Neural cell (in vitro differentiated cells): Measurements from ENCODE around the gene FOCAD.

ENCODE experiments used
- EP300 ChIP-seq: fragments of 450-650 bp; conservative IDR thresholded peaks from 2 replicates; pipeline ENCODE4 v1.6.1; 2014; ENCODE audit warnings: antibody characterized with exemption, mild to moderate bottlenecking, moderate library complexity; ENCODE audit not compliant: poor library complexity, severe bottlenecking
- EZH2 ChIP-seq: fragments of 200-600, 300-800 bp; shearing (Covaris generic), sonication (generic); IDR thresholded peaks from 2 replicates; pipeline ENCODE4 v1.6.1; 2014; ENCODE audit warnings: antibody characterized with exemption, low read length, borderline replicate concordance, mild to moderate bottlenecking; ENCODE audit not compliant: insufficient read depth, poor library complexity, severe bottlenecking
- POLR2AphosphoS5 ChIP-seq: IDR thresholded peaks from 2 replicates; pipeline ENCODE4 v1.6.1; 2012
- SMC3 ChIP-seq: fragments of 450-650 bp; conservative IDR thresholded peaks from 2 replicates; pipeline ENCODE4 v1.6.1; 2014; ENCODE audit warnings: antibody characterized with exemption, mild to moderate bottlenecking, moderate library complexity; ENCODE audit not compliant: poor library complexity
- TAF1 ChIP-seq: IDR thresholded peaks from 2 replicates; pipeline ENCODE4 v1.6.1; 2012; ENCODE audit warnings: low read depth
- TF ChIP-seq, protein P1 (sequence below): fragments of 450-650 bp; IDR thresholded peaks from 2 replicates; pipeline ENCODE4 v1.5.1; 2014; ENCODE audit warnings: antibody characterized with exemption, mild to moderate bottlenecking, moderate library complexity; ENCODE audit not compliant: poor library complexity, severe bottlenecking
- TF ChIP-seq, protein P2 (sequence below): IDR thresholded peaks from 2 replicates; pipeline ENCODE4 v1.6.1; 2012; ENCODE audit warnings: borderline replicate concordance

DNA sequence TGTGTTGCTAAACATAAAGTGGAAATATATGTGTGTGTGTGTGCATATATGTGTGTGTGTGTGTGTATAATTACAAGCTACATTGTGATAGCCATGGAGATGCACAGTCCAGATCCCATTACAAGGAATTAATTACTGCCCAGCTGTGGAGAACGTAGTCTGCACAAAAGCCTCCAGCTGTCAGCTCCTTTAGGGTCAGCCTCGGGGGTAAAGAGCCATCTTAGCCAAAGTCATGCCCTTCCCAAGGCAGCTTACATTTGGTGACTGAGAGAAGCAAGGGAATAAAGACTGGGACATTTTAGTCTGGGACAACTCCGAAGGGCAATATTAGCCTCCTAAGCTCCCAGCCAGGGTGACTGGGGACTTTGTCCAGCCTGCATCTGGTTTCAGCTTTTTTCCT, 21.9 kb upstream of the FOCAD start:
- TF ChIP-seq SMC3, result no peak
- no peak for TF ChIP-seq EZH2
- TF ChIP-seq, protein P1, sequence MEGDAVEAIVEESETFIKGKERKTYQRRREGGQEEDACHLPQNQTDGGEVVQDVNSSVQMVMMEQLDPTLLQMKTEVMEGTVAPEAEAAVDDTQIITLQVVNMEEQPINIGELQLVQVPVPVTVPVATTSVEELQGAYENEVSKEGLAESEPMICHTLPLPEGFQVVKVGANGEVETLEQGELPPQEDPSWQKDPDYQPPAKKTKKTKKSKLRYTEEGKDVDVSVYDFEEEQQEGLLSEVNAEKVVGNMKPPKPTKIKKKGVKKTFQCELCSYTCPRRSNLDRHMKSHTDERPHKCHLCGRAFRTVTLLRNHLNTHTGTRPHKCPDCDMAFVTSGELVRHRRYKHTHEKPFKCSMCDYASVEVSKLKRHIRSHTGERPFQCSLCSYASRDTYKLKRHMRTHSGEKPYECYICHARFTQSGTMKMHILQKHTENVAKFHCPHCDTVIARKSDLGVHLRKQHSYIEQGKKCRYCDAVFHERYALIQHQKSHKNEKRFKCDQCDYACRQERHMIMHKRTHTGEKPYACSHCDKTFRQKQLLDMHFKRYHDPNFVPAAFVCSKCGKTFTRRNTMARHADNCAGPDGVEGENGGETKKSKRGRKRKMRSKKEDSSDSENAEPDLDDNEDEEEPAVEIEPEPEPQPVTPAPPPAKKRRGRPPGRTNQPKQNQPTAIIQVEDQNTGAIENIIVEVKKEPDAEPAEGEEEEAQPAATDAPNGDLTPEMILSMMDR, result no peak
- no peak for TF ChIP-seq POLR2AphosphoS5
- no peak for TF ChIP-seq EP300
- TF ChIP-seq TAF1, result no peak
- TF ChIP-seq, protein P2, sequence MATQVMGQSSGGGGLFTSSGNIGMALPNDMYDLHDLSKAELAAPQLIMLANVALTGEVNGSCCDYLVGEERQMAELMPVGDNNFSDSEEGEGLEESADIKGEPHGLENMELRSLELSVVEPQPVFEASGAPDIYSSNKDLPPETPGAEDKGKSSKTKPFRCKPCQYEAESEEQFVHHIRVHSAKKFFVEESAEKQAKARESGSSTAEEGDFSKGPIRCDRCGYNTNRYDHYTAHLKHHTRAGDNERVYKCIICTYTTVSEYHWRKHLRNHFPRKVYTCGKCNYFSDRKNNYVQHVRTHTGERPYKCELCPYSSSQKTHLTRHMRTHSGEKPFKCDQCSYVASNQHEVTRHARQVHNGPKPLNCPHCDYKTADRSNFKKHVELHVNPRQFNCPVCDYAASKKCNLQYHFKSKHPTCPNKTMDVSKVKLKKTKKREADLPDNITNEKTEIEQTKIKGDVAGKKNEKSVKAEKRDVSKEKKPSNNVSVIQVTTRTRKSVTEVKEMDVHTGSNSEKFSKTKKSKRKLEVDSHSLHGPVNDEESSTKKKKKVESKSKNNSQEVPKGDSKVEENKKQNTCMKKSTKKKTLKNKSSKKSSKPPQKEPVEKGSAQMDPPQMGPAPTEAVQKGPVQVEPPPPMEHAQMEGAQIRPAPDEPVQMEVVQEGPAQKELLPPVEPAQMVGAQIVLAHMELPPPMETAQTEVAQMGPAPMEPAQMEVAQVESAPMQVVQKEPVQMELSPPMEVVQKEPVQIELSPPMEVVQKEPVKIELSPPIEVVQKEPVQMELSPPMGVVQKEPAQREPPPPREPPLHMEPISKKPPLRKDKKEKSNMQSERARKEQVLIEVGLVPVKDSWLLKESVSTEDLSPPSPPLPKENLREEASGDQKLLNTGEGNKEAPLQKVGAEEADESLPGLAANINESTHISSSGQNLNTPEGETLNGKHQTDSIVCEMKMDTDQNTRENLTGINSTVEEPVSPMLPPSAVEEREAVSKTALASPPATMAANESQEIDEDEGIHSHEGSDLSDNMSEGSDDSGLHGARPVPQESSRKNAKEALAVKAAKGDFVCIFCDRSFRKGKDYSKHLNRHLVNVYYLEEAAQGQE, result no peak
